Ovary (tissue), 9 donors: Measurements from ENCODE around the gene MCU. TPM values are rescaled to one million over a fixed set of nuclear protein-coding genes. Genes with fewer than 3 reads are reported as not detected.

ENCODE experiments used
- DNase-seq, 5 donors: peaks; one replicate each; pipeline ENCODE4 v3.0.0-alpha.2; 2019 to 2020
- H3K27ac ChIP-seq, 2 donors: fragments of 200-600 bp; one replicate each; pipeline versions ENCODE4 v1.5.1 to v1.8.0; 2019 to 2022
- H3K27me3 ChIP-seq: fragments of 200-600 bp; one replicate; pipeline ENCODE4 v1.8.0; 2022
- H3K36me3 ChIP-seq: fragments of 200-600 bp; sonication (generic); one replicate; pipeline ENCODE4 v1.5.1; 2019
- H3K4me1 ChIP-seq: one replicate; pipeline ENCODE4 v1.8.1; 2013; ENCODE audit warnings: mild to moderate bottlenecking, moderate library complexity; ENCODE audit not compliant: insufficient read depth
- H3K4me3 ChIP-seq: fragments of 200-600 bp; sonication (generic); one replicate; pipeline ENCODE4 v1.5.1; 2017
- H3K9me3 ChIP-seq, 2 donors: fragments of 200-600 bp in 1 of 2; sonication (generic) in 1 of 2; one replicate each; pipeline versions ENCODE4 v1.5.1 to v1.8.1; 2013 to 2019; ENCODE audit warnings: mild to moderate bottlenecking in 1 of 2, moderate library complexity in 1 of 2
- EP300 ChIP-seq: sonication (generic); formaldehyde crosslinking; IDR thresholded peaks from one replicate; pipeline ENCODE4 v1.6.1; 2017; ENCODE audit warnings: antibody characterized with exemption
- POLR2A ChIP-seq: fragments of 450-650 bp; IDR thresholded peaks from one replicate; pipeline ENCODE4 v1.6.1; 2017; ENCODE audit warnings: antibody characterized with exemption, mild to moderate bottlenecking, moderate library complexity
- WGBS, 3 donors: extraction: QIAGEN DNeasy Blood & Tissue Kit in 1 of 3; methylation state at CpG; one replicate each; pipeline versions ENCODE4 v1.1.5 to v1.1.7; 2013 to 2017; 5-methylcytosine and 5-hydroxymethylcytosine counted together
- intact Hi-C, 4 donors: fragments of 100-400 bp; cut with DNase I; formaldehyde crosslinking; loops; one replicate each; pipeline versions ENCODE4 v1.11.0 to v1.15.1; 2022 to 2023
- polyA plus RNA-seq, 2 donors: library from polyadenylated mRNA; stranded (reverse); fragments of 200-250 nt in 1 of 2; fragments of 350-450 nt in 1 of 2; fragmentation: Illumina TruSeq in 1 of 2; extraction: RNeasy Lipid Tissue Mini Kit (QIAGEN cat#74804) in 1 of 2; gene quantifications; one replicate each; pipeline ENCODE4 v1.2.3, GENCODE V29; 2013 to 2014
- total RNA-seq, 7 donors: library from RNA; depleted of rRNA in 2 of 7; stranded (reverse); fragments of >200 nt in 2 of 7; fragmentation: NEBNext Ultra II Directional in 3 of 7; extraction: Animal tissue kit (Norgen Biotek cat#: 25700) in 3 of 7; gene quantifications; one replicate each; pipeline versions ENCODE4 v1.1.0 to v1.2.4, GENCODE V29; 2016 to 2023
- TF ChIP-seq, protein P1 (sequence below), 3 donors: fragments of 450-650 bp in 2 of 3; fragments of 200-600 bp in 1 of 3; IDR thresholded peaks; one replicate each; pipeline versions ENCODE4 v1.5.1 to v1.8.0; 2016 to 2022; ENCODE audit warnings: antibody characterized with exemption in 3 of 3, mild to moderate bottlenecking in 1 of 3
- donor health status: DM: no; HTN: no; CAD: no; lungs with moderate emphysema.
- donor health status: DM: no; HTN: no; CAD: no.
- donor health status: Bipolar disorder and iron deficiency.
- donor health status: DM: yes; HTN: yes; CAD: no.
- donor health status: DM: no; HTN: no; CAD: no.
- donor health status: DM: yes; HTN: yes; CAD: no.

MCU gene
- total and polyA plus RNA-seq, 9 donors, result 10.3 to 27.1 (median 12.8) TPM

DNA sequence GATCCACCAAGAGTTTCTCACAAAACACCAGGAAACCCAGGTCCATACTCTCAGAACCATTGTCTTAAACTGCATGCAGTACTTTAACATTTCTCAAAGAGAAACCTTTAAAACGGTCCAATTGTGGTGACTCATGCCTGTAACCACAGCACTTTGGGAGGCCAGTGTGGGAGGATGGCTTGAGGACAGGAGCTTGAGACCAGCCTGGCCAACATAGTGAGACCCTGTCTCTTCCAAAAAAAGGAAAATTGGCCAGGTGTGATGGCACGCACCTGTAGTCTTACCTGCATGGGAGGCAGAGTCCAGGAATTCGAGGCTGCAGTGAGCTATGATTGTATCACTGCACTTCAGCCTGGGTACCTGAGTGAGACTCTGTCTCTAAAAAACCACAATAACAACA, 104.1 kb downstream of the MCU start:
- H3K27ac ChIP-seq, result no peak overlapping the region
- TF ChIP-seq POLR2A (no peak), EP300 (no peak)
- TF ChIP-seq, protein P1, sequence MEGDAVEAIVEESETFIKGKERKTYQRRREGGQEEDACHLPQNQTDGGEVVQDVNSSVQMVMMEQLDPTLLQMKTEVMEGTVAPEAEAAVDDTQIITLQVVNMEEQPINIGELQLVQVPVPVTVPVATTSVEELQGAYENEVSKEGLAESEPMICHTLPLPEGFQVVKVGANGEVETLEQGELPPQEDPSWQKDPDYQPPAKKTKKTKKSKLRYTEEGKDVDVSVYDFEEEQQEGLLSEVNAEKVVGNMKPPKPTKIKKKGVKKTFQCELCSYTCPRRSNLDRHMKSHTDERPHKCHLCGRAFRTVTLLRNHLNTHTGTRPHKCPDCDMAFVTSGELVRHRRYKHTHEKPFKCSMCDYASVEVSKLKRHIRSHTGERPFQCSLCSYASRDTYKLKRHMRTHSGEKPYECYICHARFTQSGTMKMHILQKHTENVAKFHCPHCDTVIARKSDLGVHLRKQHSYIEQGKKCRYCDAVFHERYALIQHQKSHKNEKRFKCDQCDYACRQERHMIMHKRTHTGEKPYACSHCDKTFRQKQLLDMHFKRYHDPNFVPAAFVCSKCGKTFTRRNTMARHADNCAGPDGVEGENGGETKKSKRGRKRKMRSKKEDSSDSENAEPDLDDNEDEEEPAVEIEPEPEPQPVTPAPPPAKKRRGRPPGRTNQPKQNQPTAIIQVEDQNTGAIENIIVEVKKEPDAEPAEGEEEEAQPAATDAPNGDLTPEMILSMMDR (IDR thresholded peaks at IDR 0.05), result no peak
- H3K27me3 ChIP-seq, result no peaks in the 10 kb centered on the region
- H3K4me3 ChIP-seq, result no peak overlapping the region
- 68 to 80% (median 77%) methylated on average over 3 of the region's 3 CpGs for WGBS, 3 donors
- DNase-seq, result no peak
- H3K9me3 ChIP-seq, result no peaks in the 10 kb centered on the region
- H3K36me3 ChIP-seq, result no peaks in the 10 kb centered on the region
- intact Hi-C loops, result no loop called here
- H3K4me1 ChIP-seq, result no peaks in the 10 kb centered on the region

- TF ChIP-seq EP300 (no peak), POLR2A (no peak)
- TF ChIP-seq, protein P1 (IDR thresholded peaks at IDR 0.05), result no peak
- H3K4me1 ChIP-seq, result no peaks in the 10 kb centered on the region
- no peaks in the 10 kb centered on the region for H3K36me3 ChIP-seq
- 96 to 98% (median 97%) methylated on average over 4 of the region's 4 CpGs for WGBS, 3 donors
- DNase-seq, result no peak
- no peaks in the 10 kb centered on the region for H3K27me3 ChIP-seq
- intact Hi-C loops, result no loop called here
- H3K27ac ChIP-seq, result no peak overlapping the region
- H3K9me3 ChIP-seq, result no peaks in the 10 kb centered on the region
- no peak overlapping the region for H3K4me3 ChIP-seq
Observed at GRCh38 chr10:72796538-72796937, 104.6 kb downstream of the MCU start.

DNA sequence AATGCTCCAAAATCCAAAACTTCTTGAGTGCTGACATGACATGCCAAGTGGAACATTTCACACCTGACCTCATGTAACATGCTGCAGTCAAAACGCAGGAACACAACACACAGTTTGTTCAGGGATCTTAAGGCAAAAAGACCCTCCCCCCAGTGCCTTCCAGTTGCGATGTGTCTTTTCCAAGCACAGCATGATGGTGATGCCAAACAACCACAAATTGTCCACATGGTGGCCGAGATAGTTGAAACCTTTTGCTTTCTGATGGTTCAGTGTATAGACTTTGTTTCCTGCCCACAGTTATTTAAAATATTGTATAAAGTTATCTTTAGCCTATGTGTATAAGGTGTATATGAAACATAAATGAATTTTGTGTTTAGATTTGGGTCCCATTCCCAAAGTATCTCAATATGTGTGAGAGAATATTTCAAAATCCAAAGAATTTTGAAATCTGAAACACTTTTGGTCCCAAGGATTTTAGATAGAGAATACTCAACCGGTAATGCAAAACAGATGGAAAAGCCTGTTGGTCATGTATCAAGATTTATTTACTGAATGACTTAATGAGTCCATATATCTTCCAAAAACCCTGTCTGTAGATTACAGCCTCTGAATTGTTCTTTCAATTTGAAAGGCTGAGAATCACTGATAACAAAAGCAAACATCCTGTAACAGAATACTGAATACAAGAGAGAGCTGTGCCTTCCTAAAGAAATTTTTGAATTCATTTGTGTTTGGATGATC, 108.2 kb downstream of the MCU start:
- no peaks in the 10 kb centered on the region for H3K9me3 ChIP-seq
- H3K27ac ChIP-seq, result no peak overlapping the region
- intact Hi-C loops, result no loop called here
- no peaks in the 10 kb centered on the region for H3K27me3 ChIP-seq
- DNase-seq, result no peak
- H3K36me3 ChIP-seq, result no peaks in the 10 kb centered on the region
- H3K4me3 ChIP-seq, result no peak overlapping the region
- 57 to 72% (median 60%) methylated on average over 4 of the region's 4 CpGs for WGBS, 3 donors
- no peaks in the 10 kb centered on the region for H3K4me1 ChIP-seq
- no peak for TF ChIP-seq EP300
- TF ChIP-seq, protein P1 (IDR thresholded peaks at IDR 0.05), result no peak
- TF ChIP-seq POLR2A, result no peak

GRCh38 chr10:72800741-72801092, 108.8 kb downstream of the MCU start:
- no peaks in the 10 kb centered on the region for H3K27me3 ChIP-seq
- no peaks in the 10 kb centered on the region for H3K4me1 ChIP-seq
- no peak overlapping the region for H3K4me3 ChIP-seq
- 76 to 82% (median 80%) methylated on average over 6 of the region's 6 CpGs for WGBS, 3 donors
- intact Hi-C loops, result no loop called here
- no peaks in the 10 kb centered on the region for H3K9me3 ChIP-seq
- TF ChIP-seq, protein P1 (IDR thresholded peaks at IDR 0.05), result no peak
- TF ChIP-seq POLR2A (no peak), EP300 (no peak)
- no peak overlapping the region for H3K27ac ChIP-seq
- DNase-seq, result no peak
- H3K36me3 ChIP-seq, result no peaks in the 10 kb centered on the region
